Mucosa of descending colon (tissue), 3 donors: ENCODE measurements around the gene ABLIM3. TPM values are rescaled to one million over a fixed set of nuclear protein-coding genes. Genes with fewer than 3 reads are reported as not detected.

Experiments
- ATAC-seq: fragments of 200-7000 bp; cut with Tn5 transposase; one replicate; pipeline ENCODE4 v1.9.1; 2020; ENCODE audit warnings: mild to moderate bottlenecking, moderate library complexity
- DNase-seq, 3 donors: peaks; one replicate each; pipeline ENCODE4 v3.0.0-alpha.2; 2020
- H3K36me3 ChIP-seq: fragments of 200-600 bp; one replicate; pipeline ENCODE4 v1.8.0; 2021; ENCODE audit warnings: low read depth, mild to moderate bottlenecking
- H3K4me1 ChIP-seq: fragments of 200-600 bp; one replicate; pipeline ENCODE4 v1.8.0; 2021; ENCODE audit warnings: low read depth, mild to moderate bottlenecking
- H3K4me3 ChIP-seq: fragments of 200-600 bp; one replicate; pipeline ENCODE4 v1.8.0; 2021; ENCODE audit warnings: mild to moderate bottlenecking
- H3K9me3 ChIP-seq: fragments of 200-600 bp; one replicate; pipeline ENCODE4 v1.8.0; 2021; ENCODE audit warnings: mild to moderate bottlenecking
- intact Hi-C, 2 donors: fragments of 100-400 bp; cut with DNase I in 1 of 2; cut with micrococcal nuclease in 1 of 2; formaldehyde crosslinking; loops; one replicate each; pipeline versions ENCODE4 v1.11.0 to v1.11.1; 2022; cut with DNase I, micrococcal nuclease
- total RNA-seq, 3 donors: library from RNA; stranded (reverse); fragmentation: NEBNext Ultra II Directional in 2 of 3; extraction: Animal tissue kit (Norgen Biotek cat#: 25700) in 2 of 3; gene quantifications; one replicate each; pipeline versions ENCODE4 v1.2.1 to v1.2.4, GENCODE V29; 2021 to 2023
- TF ChIP-seq, protein P1 (sequence below): fragments of 200-600 bp; IDR thresholded peaks from one replicate; pipeline ENCODE4 v1.8.0; 2022; ENCODE audit warnings: antibody characterized with exemption, mild to moderate bottlenecking
- donor health status: DM: no; HTN: no; CAD: no; lungs with moderate emphysema.
- donor health status: DM: no; HTN: no; CAD: no.
- donor health status: DM: no; HTN: yes; CAD: no.

ABLIM3 gene
- total RNA-seq, 3 donors from 2014 or later: 4.1 to 12.4 (median 7.4) TPM

DNA sequence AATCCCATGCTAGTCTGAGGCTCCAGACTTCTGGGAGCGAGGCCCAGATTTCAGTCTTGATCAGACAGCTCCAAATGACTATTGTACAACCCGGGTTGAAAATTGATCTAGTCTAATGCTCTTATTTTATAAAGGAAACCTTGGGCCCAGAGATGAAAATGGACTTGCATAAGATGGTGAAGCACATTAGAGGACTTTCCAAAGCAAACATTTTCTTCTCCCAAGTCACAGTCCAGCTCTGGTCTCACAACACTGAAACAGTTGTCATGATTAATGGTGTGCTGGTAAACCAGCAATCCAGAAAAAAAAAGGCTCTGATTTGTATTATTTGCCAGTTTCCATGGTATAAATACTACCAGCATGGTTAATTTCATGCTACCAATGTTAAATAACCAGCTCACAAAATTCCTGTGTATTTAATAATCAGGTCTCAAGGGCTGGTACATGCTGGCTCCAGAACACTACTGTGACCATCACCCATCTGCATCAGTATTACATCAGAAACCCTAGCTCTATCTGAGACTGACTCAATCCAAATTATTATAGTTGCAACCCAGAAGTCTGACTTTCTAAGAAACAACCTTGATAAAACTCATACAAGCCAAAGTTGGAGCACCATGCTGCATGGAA lies 32.5 kb upstream of the ABLIM3 start:
- no peak overlapping the region for H3K4me3 ChIP-seq
- intact Hi-C loops: no loop called here
- no peaks in the 10 kb centered on the region for H3K4me1 ChIP-seq
- TF ChIP-seq, protein P1, sequence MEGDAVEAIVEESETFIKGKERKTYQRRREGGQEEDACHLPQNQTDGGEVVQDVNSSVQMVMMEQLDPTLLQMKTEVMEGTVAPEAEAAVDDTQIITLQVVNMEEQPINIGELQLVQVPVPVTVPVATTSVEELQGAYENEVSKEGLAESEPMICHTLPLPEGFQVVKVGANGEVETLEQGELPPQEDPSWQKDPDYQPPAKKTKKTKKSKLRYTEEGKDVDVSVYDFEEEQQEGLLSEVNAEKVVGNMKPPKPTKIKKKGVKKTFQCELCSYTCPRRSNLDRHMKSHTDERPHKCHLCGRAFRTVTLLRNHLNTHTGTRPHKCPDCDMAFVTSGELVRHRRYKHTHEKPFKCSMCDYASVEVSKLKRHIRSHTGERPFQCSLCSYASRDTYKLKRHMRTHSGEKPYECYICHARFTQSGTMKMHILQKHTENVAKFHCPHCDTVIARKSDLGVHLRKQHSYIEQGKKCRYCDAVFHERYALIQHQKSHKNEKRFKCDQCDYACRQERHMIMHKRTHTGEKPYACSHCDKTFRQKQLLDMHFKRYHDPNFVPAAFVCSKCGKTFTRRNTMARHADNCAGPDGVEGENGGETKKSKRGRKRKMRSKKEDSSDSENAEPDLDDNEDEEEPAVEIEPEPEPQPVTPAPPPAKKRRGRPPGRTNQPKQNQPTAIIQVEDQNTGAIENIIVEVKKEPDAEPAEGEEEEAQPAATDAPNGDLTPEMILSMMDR: no peak
- no peaks in the 10 kb centered on the region for H3K36me3 ChIP-seq
- DNase-seq: no peak
- no peaks in the 10 kb centered on the region for H3K9me3 ChIP-seq
- ATAC-seq: no peak

DNA sequence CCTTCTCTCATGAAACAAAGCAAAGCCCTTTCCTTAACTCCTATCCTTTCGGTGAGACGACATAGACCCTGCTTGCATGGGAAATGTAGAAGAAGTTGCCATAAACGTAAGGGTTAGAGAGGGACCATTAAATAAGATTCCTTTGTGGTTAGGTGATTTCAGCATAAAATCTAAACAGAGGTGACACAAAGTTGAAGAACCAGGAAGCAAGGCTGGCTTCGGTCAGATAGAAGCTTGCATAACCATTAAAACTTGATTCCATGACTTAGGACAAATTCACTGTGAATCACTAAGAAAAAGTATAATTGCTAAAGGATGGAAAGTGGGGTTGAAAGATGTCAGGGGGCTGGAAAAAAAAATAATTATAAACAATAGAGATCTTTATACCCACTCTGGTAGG lies 30.9 kb upstream of the ABLIM3 start:
- Histone ChIP-seq H3K4me1 (no peaks in the 10 kb centered on the region), H3K4me3 (no peak overlapping the region), H3K36me3 (no peaks in the 10 kb centered on the region), H3K9me3 (no peaks in the 10 kb centered on the region)
- ATAC-seq: no peak
- intact Hi-C loops: loop anchor here in 1 of 2 donors (5.0 kb wide), 1 partner anchor 378 kb away; no protein-coding TSS in a partner anchor
- no peak for DNase-seq
- TF ChIP-seq, protein P1: no peak

DNA sequence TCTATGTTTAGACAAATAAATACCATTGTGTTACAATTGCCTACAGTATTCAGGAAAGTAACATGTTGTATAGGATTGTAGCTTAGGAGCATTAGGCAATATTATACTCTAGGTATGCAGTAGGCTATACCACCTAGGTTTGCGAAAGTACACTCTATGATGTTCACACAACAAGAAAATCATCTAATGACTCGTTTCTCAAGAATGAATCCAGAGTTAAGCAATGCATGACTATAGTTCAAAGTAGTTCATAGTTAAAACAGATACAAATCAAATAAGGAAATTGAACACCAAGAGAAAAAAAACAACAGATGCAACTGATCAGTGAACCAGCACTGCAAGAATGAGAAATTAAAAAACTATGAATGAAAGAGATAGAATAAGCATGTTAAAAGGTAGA lies 27.6 kb upstream of the ABLIM3 start:
- no peak for DNase-seq
- Histone ChIP-seq H3K36me3 (no peaks in the 10 kb centered on the region), H3K4me1 (no peaks in the 10 kb centered on the region), H3K4me3 (no peak overlapping the region), H3K9me3 (no peaks in the 10 kb centered on the region)
- no peak for ATAC-seq
- TF ChIP-seq, protein P1: no peak
- intact Hi-C loops: loop anchor here in 1 of 2 donors (5.0 kb wide), 1 partner anchor 381 kb away; no protein-coding TSS in a partner anchor

DNA sequence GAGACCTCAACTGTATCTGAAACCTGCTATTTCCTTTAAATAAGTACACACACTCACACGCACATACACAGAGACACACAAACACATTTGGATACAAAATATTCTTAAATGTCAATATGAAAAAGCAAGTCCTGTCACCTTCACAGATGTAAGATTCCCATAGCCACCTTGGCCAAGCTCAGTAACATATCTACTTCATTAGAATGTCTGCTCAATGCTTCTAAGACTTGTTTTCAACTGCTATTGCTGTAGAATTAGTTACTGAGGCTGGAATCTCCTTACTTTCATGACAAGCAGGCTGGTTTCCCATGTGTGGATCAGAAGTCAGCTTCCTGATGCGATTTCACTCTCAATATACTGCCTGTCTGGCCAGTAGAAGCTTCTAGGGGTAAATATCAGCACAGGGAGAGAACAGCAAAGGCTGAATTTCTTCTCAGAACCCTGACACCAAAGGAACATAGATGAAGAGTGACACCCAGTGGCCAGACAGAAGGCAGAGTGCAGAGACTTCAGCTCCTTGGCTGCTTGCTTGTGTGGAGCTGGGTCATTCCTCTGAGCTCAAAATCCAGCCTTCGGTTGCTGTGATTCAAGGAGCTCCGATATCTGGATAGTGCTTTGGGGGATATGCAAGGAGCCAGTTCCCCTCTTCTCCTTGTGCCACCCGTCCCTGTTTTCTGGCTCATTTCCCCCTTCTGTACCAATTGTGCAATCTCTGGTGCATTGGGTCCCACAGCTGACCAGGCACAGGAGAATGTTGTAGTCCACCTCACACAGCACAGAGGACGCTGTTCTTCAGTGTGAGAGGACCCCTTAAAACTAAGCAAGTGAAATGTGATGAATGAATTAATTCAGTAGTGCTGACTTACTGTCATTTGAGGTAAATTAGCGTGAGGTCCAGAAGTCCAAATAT lies 26.6 kb upstream of the ABLIM3 start:
- intact Hi-C loops: loop anchor here in 1 of 2 donors (5.0 kb wide), 1 partner anchor 382 kb away; no protein-coding TSS in a partner anchor
- TF ChIP-seq, protein P1: peak; percentile 27
- ATAC-seq: peak; percentile 92

DNA sequence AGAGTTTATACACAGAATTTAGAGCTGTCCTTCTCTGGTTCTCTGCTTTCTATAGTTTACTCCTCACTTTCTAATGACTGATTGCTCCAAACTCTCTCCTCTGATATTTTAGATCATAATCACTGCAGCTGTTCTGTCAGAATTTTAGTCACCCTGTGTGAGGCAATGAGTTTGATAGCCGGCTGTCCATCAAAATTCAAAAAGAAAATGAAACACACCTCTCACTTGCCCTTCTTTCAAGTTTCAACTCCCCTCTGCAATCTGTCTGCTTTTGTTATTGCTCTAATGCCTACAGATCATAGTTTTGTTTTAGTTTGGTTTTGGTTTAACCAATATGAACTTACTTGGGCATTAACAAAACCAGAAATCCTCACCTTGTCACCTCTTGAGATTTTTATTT lies 23.3 kb upstream of the ABLIM3 start:
- intact Hi-C loops: no loop called here

More for the DNA sequence above, 26.6 kb upstream of the ABLIM3 start:
- Histone ChIP-seq H3K9me3 (no peaks in the 10 kb centered on the region), H3K4me3 (no peak overlapping the region), H3K4me1 (no peaks in the 10 kb centered on the region), H3K36me3 (no peaks in the 10 kb centered on the region)
- peak in 2 of 3 donors; percentile 34 to 78 for DNase-seq

More for the DNA sequence above, 23.3 kb upstream of the ABLIM3 start:
- H3K9me3 ChIP-seq: no peaks in the 10 kb centered on the region
- ATAC-seq (no peak), DNase-seq (no peak)
- H3K36me3 ChIP-seq: no peaks in the 10 kb centered on the region
- H3K4me1 ChIP-seq: no peaks in the 10 kb centered on the region
- no peak overlapping the region for H3K4me3 ChIP-seq
- TF ChIP-seq, protein P1: no peak
